ENCODE results near the gene RSRC1. TPM values are rescaled to one million over a fixed set of nuclear protein-coding genes. Genes with fewer than 3 reads are reported as not detected.
"Not testable (repeated sequence)": the region's sequence is repeated elsewhere in the genome, so short reads cannot be mapped to it uniquely, and the experiment has no call there.

RSRC1 gene
- total RNA-seq, 1 donor from 2014 or later, result 39.9 TPM

DNA sequence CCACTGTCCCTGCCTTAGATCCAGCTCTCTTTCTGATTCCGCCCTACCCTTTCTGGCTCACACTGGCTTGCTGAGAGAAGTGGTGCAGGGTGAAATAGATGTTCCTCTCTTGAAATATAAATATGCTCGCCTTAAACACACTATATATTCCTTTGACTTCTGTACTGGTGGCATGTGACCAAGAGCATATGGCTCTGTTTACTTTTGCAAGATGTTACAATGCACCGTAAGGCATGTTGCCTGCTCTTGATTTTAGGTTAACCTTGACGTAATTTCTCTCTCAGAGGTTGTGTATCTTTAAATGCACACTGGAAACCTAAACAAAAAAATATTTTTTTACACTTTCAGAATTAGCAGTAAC lies 749 bp downstream of the RSRC1 start:
- TF ChIP-seq, protein P1, sequence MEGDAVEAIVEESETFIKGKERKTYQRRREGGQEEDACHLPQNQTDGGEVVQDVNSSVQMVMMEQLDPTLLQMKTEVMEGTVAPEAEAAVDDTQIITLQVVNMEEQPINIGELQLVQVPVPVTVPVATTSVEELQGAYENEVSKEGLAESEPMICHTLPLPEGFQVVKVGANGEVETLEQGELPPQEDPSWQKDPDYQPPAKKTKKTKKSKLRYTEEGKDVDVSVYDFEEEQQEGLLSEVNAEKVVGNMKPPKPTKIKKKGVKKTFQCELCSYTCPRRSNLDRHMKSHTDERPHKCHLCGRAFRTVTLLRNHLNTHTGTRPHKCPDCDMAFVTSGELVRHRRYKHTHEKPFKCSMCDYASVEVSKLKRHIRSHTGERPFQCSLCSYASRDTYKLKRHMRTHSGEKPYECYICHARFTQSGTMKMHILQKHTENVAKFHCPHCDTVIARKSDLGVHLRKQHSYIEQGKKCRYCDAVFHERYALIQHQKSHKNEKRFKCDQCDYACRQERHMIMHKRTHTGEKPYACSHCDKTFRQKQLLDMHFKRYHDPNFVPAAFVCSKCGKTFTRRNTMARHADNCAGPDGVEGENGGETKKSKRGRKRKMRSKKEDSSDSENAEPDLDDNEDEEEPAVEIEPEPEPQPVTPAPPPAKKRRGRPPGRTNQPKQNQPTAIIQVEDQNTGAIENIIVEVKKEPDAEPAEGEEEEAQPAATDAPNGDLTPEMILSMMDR (IDR thresholded peaks at IDR 0.05), result no peak
- Mint-ChIP-seq H3K9me3 (peaks cover 7% of the 10 kb centered on the region), H3K27ac (peak overlapping the region; percentile 83), H3K4me3 (peak overlapping the region; percentile 90), H3K4me1 (peaks cover 45% of the 10 kb centered on the region), H3K36me3 (ENCODE audit: low read depth) (peaks cover 21% of the 10 kb centered on the region), H3K27me3 (peaks cover 28% of the 10 kb centered on the region)
- ChIA-PET POLR2A (interaction anchor here (0.6 to 1.9 kb wide), 4 partner anchors 8 to 692 kb away, joined by 3 to 10 read pairs (median 6); partner anchors contain the start of gene MFSD1), CTCF (interaction anchor here (1.5 kb wide), 1 partner anchor 323 kb away, joined by 7 read pairs; no protein-coding TSS in a partner anchor)
- no peak for ATAC-seq (ENCODE audit: low read depth)
- no peak for DNase-seq
- intact Hi-C loops (cut with micrococcal nuclease), result loop anchor here (1.0 to 5.0 kb wide), 6 partner anchors 12 to 935 kb away; partner anchors contain the start of genes GFM1 and MFSD1

DNA sequence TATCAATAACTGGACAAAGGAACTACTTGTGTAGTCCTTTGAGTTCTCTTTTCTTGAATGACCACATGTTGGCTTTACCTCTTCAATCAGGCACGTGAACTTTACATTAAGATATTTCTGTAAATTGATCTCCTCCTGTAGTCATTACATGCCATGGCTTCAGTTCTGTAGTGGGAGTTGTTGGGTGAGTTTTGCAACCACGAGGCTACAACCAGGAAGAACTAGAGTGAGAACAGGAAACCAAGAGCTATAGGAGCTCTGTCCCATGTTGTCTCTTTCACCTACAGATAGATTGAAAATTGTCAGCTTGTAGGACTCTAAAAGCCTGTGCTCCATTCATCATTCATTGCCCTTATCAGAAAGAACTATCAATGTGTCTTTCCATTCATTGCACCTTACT lies 2.0 kb downstream of the RSRC1 start:
- peaks cover 7% of the 10 kb centered on the region for H3K9me3 Mint-ChIP-seq
- no peak overlapping the region for H3K27ac Mint-ChIP-seq
- intact Hi-C loops (cut with micrococcal nuclease), result loop anchor here (2.0 to 5.0 kb wide), 4 partner anchors 320 to 691 kb away; partner anchors contain the start of genes GFM1 and MFSD1
- peaks cover 36% of the 10 kb centered on the region for H3K4me1 Mint-ChIP-seq
- ChIA-PET POLR2A (no interaction called here), CTCF (no interaction called here)
- H3K36me3 Mint-ChIP-seq (ENCODE audit: low read depth), result peaks cover 21% of the 10 kb centered on the region
- DNase-seq (no peak), ATAC-seq (ENCODE audit: low read depth) (no peak)
- TF ChIP-seq, protein P1 (IDR thresholded peaks at IDR 0.05), result no peak
- no peak overlapping the region for H3K4me3 Mint-ChIP-seq
- H3K27me3 Mint-ChIP-seq, result peaks cover 21% of the 10 kb centered on the region

DNA sequence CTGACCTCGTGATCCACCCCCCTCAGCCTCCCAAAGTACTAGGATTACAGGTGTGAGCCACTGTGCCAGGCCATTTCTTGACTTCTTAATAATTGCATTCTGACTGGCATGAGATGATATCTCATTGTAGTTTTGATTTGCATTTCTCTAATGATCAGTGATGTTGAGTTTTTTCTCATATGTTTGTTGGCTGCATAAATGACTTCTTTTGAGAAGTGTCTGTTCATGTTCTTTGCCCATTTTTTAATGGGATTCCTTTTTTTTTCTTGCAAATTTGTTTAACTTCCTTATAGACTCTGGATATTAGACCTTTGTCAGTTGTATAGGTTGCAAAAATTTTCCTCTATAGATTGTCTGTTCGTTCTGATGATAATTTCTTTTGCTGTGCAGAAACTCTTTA lies 3.7 kb downstream of the RSRC1 start:
- H3K27me3 Mint-ChIP-seq; H3K27ac Mint-ChIP-seq; H3K4me3 Mint-ChIP-seq; CTCF ChIA-PET; POLR2A ChIA-PET; ATAC-seq (ENCODE audit: low read depth); DNase-seq; H3K9me3 Mint-ChIP-seq: not testable (repeated sequence)
- Mint-ChIP-seq H3K4me1 (peaks cover 34% of the 10 kb centered on the region), H3K36me3 (ENCODE audit: low read depth) (peaks cover 21% of the 10 kb centered on the region)
- intact Hi-C loops (cut with micrococcal nuclease), result loop anchor here (5.0 kb wide), 2 partner anchors 319 to 496 kb away; no protein-coding TSS in a partner anchor

- ChIA-PET CTCF (no interaction called here), POLR2A (no interaction called here)
- intact Hi-C loops (cut with micrococcal nuclease), result no loop called here
- no peak overlapping the region for H3K4me3 Mint-ChIP-seq
- H3K27ac Mint-ChIP-seq, result no peak overlapping the region
- H3K9me3 Mint-ChIP-seq, result peaks cover 1% of the 10 kb centered on the region
- TF ChIP-seq, protein P1 (IDR thresholded peaks at IDR 0.05), result no peak
- DNase-seq (no peak), ATAC-seq (ENCODE audit: low read depth) (no peak)
- H3K27me3 Mint-ChIP-seq, result no peaks in the 10 kb centered on the region
- H3K36me3 Mint-ChIP-seq (ENCODE audit: low read depth), result peaks cover 30% of the 10 kb centered on the region
- peaks cover 11% of the 10 kb centered on the region for H3K4me1 Mint-ChIP-seq
These were observed 10.4 kb downstream of the RSRC1 start for GRCh38 chr3:158120330-158120729.

DNA sequence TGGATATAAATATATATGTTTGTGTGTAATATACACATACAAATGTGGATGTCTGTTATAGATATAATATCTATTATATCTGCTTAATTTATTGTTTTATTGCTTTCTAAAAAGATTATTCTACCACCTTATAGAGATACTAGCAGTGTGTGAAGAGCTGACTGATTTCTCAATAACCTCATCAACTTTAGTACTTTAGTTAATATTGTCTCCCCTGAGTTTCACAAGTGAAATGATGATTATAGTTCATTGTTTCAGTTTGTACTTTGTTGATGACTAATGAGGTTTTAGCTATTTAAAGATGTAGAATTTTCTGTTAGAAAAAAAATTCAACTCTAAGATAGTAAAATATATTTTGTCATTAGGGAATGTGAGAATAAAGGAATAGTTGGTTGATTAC lies 11.4 kb downstream of the RSRC1 start:
- DNase-seq (no peak), ATAC-seq (ENCODE audit: low read depth) (no peak)
- ChIA-PET POLR2A (no interaction called here), CTCF (no interaction called here)
- TF ChIP-seq, protein P1 (IDR thresholded peaks at IDR 0.05), result no peak
- peaks cover 39% of the 10 kb centered on the region for H3K36me3 Mint-ChIP-seq (ENCODE audit: low read depth)
- peaks cover 9% of the 10 kb centered on the region for H3K9me3 Mint-ChIP-seq
- no peaks in the 10 kb centered on the region for H3K27me3 Mint-ChIP-seq
- H3K4me3 Mint-ChIP-seq, result no peak overlapping the region
- no peak overlapping the region for H3K27ac Mint-ChIP-seq
- intact Hi-C loops (cut with micrococcal nuclease), result no loop called here
- peaks cover 11% of the 10 kb centered on the region for H3K4me1 Mint-ChIP-seq

- H3K9me3 Mint-ChIP-seq, result peaks cover 21% of the 10 kb centered on the region
- intact Hi-C loops (cut with micrococcal nuclease); H3K27me3 Mint-ChIP-seq; H3K4me3 Mint-ChIP-seq; ATAC-seq (ENCODE audit: low read depth); H3K27ac Mint-ChIP-seq; CTCF ChIA-PET; DNase-seq; POLR2A ChIA-PET: not testable (repeated sequence)
- peaks cover 53% of the 10 kb centered on the region for H3K36me3 Mint-ChIP-seq (ENCODE audit: low read depth)
- H3K4me1 Mint-ChIP-seq, result peaks cover 11% of the 10 kb centered on the region
These were observed 12.8 kb downstream of the RSRC1 start for GRCh38 chr3:158122721-158123120.

All from activated B cell treated with CpG ODN at 0.5 μM for 24 hours (primary cell).